ENCODE results near the gene APPL2. TPM values are rescaled to one million over a fixed set of nuclear protein-coding genes. Genes with fewer than 3 reads are reported as not detected.

Gene APPL2
- total RNA-seq, 1 donor from 2014 or later = 28.9 TPM

- no peak for FAIRE-seq
Observed at GRCh38 chr12:105223884-105224283, 12.1 kb downstream of the APPL2 start.

GRCh38 chr12:105223352-105223845 is 12.6 kb downstream of the APPL2 start:
- no peak for FAIRE-seq

More at GRCh38 chr12:105223884-105224283, 12.1 kb downstream of the APPL2 start:
- DNase-seq (ENCODE audit: low spot score in 2 of 2) = no peak

DNA sequence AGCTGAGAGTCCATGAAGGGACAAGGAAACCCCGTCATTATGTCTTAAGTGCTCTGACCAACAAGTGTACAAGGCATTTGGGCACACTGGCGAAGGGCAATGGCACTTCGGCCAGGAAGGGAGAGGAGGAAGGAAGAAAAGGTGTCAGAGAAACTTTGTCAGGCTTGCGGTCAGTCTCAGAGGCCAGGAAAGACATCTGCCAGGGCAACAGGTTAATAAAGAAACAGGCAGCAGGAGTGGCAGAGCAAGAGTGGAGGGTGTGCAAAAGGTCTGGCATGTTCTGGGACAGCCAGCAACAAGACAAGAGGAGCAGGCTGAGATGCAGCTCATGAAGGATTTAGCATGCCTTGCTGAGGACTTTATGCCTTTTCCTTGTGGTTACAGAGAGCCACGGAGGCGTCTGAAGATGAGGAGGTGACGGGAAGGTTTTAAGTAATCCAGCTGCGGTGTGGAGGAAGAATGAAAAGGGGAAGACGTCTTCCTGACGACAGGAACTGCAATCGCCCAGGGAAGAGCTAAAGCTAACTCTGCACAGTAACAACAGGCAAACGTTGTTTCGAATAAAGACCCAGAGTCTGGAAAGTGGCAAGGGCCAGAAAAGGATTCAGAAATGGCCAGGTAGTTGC is 13.1 kb downstream of the APPL2 start:
- FAIRE-seq = no peak
- DNase-seq (ENCODE audit: low spot score in 2 of 2) = no peak

More at GRCh38 chr12:105223352-105223845, 12.6 kb downstream of the APPL2 start:
- DNase-seq (ENCODE audit: low spot score in 2 of 2) = no peak

- FAIRE-seq = no peak
- DNase-seq (ENCODE audit: low spot score in 2 of 2) = no peak
Observed at GRCh38 chr12:105222284-105222655, 13.7 kb downstream of the APPL2 start.

GRCh38 chr12:105221583-105222283 is 14.2 kb downstream of the APPL2 start:
- FAIRE-seq (no peak), DNase-seq (ENCODE audit: low spot score in 2 of 2) (no peak)

- DNase-seq (ENCODE audit: low spot score in 2 of 2) (no peak), FAIRE-seq (no peak)
Observed at GRCh38 chr12:105220929-105221290, 15.1 kb downstream of the APPL2 start.

DNA sequence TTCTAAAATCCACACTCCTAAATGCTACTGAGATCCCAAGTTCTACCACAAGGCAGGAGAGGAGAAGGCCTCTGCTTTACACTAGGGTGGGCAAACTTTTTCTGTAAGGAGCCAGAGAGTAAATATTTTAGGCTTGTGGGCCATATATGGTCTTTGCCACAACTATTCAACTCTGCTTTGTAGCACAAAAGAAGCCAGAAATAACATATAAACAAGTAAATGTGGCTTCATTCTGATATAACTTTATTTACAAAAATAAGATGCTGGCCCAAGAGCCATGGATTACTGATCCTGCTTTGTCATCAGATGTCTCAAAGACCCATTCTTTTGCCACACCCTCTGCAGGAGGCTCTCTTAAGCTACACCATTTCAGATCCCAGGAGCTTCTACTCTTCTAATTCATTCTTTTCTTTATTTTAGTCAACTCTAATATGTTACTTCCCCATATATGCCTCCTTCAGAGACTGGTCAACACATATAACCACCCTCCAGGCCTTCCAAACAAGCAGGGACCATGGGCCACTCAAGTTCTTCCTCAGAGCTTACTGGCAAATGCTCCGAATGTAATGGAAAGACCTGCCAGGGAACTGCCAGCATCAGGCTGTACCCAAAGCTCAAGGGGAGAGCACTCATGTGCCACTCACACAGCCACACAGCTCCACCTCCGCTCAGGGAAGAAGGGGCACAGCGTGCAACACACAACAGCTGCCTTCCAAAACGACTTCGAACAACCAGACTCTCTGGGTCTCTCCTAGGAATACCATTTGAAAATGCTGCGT is 15.6 kb downstream of the APPL2 start:
- DNase-seq (ENCODE audit: low spot score in 2 of 2) (no peak), FAIRE-seq (no peak)

DNA sequence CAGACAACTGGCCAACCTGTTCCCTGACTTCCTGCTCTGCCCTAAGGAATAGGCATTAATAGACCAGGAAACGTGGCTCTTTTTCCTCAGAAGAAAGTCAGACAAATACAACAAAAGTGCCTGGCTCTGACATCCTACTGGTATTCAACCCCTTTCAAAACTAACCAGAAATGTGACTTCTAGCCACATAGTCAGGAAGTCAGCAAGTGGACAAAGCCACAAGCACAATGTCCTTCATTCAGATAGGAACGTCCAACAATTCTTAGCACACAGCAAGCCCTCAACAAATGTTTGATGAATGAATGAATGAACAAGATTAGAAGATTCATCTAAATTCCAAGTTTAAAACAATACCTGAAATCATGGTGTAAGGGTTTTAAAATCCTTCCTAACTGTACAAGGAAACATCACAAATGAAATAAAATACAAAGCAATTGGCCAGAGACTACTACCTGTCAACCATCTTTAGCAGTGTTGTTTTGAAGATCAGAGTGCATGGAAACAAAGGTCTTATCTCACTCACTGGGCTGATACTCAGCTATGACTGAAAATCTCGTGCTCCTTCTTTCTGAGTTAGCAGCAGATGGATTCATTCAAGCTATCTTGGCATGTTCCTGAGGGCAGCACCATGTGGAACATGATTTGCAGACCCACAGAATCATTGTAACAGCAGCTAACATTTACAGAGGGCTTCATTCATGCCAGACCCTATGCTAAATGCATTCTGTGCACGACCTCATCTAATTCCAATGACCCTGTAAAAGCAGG is 16.5 kb downstream of the APPL2 start:
- DNase-seq (ENCODE audit: low spot score in 2 of 2) = no peak
- FAIRE-seq = no peak

DNA sequence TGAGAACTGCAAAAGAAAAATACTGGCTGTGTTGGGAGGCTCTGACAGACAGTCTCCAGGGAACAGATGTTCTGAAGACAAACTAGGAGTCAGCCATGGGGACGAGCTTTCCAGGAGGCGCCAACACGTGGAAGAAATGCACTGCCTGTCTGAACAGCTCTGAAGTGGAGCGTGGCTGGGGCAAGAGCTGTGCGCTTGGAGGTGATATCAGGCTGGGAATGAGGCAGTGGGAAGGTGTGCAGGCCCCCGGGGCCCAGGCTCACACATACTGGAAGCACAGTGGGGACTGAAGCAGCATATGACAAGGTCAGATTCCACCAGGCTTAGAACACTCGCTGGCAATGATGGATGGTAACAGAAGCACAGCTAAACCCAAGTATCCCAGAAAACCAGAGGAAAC is 17.5 kb downstream of the APPL2 start:
- DNase-seq (ENCODE audit: low spot score in 2 of 2) = no peak
- no peak for FAIRE-seq

DNA sequence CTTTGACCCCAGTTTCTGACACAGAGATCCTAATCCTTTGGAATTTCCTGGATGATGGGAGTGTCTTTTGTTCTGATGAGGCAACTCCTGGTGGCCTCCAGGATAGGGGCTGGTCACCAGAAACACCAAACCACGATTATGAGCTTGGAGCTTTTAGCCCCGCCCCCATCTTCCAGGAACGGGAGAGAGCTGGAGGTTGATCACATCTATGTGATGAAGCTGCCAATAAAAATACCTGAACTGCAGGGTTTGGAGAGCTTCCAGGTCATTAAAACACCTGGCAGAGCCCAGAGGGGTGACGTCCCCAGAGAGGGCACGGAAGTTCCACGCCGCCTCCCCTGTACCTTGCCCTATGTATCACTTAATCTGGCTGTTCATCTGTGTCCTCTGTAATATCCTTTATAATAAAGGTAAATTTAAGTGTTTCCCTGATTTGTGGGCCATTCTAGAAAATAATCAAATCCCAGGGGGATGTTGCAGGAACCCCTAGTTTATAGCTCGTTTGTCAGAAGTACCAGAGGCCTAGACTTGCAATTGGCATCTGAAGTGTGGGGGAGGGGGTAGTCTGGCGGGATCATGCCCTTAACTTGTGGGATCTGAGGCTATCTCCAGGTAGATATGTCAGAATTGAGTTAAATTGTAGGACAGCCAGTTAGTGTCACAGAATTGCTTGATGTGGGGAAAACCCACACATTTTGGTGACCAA is 21.2 kb downstream of the APPL2 start:
- DNase-seq (ENCODE audit: low spot score in 2 of 2) = no peak
- FAIRE-seq = no peak

DNA sequence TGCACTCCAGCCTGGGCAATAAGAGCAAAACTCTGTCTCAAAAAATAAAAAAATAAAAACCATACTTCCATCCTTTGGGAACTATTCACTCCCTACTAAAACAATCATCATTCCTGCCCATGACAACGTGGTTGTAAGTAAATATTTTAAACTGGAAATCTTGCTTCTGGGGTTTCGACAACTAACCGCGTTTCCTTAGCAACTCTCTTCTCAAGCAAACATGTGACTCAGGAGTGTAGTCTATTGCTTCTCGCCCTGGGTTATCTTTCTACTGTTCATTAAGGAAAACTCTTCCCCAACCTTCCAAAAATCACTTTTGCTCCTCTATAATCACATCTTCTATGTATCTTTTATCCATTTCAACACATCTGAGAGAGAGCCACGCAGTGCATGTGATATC is 21.8 kb downstream of the APPL2 start:
- FAIRE-seq (no peak), DNase-seq (ENCODE audit: low spot score in 2 of 2) (no peak)

- FAIRE-seq (no peak), DNase-seq (ENCODE audit: low spot score in 2 of 2) (no peak)
Observed at GRCh38 chr12:105212438-105212837, 23.5 kb downstream of the APPL2 start.

DNA sequence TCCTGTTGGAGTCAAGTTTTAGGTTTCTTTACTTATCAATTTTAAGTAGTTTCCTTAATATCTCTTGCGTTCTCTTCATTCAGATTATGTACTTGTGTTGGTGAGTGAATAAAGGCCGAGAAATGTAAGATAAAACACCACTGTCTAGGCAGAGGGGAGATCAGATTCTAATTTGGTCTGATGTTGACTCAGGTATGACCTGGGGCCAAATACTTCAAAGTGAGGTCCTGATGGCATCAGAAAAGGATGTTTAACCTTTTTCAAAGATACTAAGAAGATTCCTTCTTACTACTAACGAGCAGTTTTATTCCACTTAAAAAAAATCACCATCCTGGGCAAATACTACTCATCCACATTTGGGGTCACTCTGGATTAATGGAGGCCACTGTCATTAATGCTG is 26.9 kb downstream of the APPL2 start:
- FAIRE-seq (no peak), DNase-seq (ENCODE audit: low spot score in 2 of 2) (no peak)

DNA sequence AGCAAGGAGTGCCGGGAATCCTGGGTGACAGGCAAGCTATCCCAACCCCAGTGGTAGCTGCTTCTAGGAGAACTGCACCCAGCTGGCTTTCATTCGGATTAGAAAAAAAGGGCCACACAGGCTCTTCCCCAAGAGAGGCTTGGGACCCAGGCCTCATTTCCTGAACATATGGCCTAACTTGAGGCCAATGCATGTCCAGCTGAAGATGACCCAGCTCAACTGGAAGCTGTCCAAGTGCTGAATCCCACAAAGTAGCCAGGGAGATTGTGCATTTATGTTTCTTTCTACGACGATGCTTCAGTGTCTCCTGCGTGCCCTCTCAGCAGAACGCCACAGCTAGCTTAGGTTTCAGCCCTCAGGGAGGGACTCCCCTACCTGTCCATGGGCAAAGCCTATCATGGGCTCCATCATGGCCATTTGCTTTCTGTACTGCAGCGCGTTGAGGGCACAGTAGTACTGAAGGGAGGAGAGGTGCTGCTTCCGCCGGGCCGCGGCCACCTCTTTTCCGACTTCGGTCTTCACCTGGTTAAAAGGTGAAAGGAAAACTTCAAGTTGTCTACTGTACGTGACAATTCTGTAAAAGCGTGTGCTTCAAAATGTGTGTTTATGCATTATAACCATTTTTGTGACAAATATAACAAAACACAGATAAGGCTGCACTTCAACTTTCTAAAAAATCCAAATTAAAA is 29.1 kb downstream of the APPL2 start:
- DNase-seq (ENCODE audit: low spot score in 2 of 2) = no peak
- FAIRE-seq = no peak

DNA sequence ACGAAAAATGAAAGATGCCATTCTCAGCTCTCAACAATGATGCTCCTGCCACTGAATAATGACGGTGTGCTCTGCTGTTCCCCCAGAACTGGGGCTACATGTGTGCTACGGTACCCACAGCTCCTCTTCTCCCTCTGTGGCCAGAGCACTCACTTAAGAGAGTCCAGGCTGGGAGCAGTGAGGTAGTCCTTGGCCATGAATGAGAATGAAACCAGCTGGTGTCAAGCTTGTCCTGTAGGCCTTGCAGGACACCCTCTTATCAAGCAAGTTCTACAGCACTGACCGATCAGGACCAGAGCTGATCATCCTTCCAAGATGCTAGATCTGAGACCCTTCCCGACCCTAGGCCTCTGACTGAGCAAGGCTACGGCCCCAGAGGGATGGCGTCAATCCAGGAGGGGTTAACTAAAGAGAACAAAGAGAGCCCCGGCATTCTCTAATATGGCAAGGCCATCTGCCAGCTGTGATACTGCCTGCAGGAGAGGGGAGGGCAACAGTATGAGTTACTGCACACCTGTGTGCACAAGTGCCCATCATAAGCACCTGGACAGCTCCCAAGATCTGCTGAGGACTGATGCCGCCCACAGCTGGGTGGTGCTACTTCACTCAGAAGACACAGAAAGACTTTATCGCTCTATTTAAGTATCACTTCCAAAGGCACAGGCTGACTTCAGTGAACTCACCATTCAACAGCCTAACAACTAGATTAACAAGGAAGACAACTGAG is 30.5 kb downstream of the APPL2 start:
- no peak for DNase-seq (ENCODE audit: low spot score in 2 of 2)
- no peak for FAIRE-seq

- FAIRE-seq (no peak), DNase-seq (ENCODE audit: low spot score in 2 of 2) (no peak)
Observed at GRCh38 chr12:105204916-105205315, 31.1 kb downstream of the APPL2 start.

DNA sequence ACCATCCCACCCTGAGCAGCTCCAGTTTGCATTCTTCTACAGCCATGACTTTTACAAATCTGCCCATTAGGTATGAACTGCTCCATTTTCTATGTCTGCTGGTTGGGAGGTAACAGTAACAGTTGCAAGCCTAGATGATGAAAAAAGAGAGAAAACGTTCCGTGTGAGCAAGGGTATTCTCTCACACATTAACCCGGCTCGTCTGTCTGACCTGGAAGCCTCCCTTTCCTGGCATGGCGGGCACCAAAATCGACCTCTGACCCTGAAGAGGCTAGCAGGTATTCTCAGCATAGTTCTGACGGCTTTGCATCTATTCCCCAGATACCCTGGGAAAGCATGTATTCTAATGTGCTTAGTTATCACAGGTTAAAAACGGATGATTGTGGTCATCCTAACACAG is 31.8 kb downstream of the APPL2 start:
- FAIRE-seq (no peak), DNase-seq (ENCODE audit: low spot score in 2 of 2) (no peak)

- DNase-seq (ENCODE audit: low spot score in 2 of 2) (no peak), FAIRE-seq (no peak)
Observed at GRCh38 chr12:105202202-105202601, 33.8 kb downstream of the APPL2 start.

- FAIRE-seq (no peak), DNase-seq (ENCODE audit: low spot score in 2 of 2) (no peak)
Observed at GRCh38 chr12:105201299-105201698, 34.7 kb downstream of the APPL2 start.
